HepG2 (cell line): ENCODE measurements around the gene ILKAP. TPM values are rescaled to one million over a fixed set of nuclear protein-coding genes. Genes with fewer than 3 reads are reported as not detected.

Experiments used
- BCL6 ChIP-seq: IDR thresholded peaks from 2 replicates; pipeline ENCODE4 v1.6.1; 2016; ENCODE audit warnings: missing genetic modification reagents, missing compliant biosample characterization
- CEBPG ChIP-seq: IDR thresholded peaks from 2 replicates; pipeline ENCODE4 v1.6.1; 2016
- HNF4A ChIP-seq: sonication (generic); formaldehyde crosslinking; IDR thresholded peaks from 2 replicates; pipeline ENCODE4 v1.4.0; 2020; ENCODE audit warnings: missing genetic modification reagents
- KDM1A ChIP-seq: IDR thresholded peaks from 2 replicates; pipeline ENCODE4 v1.6.1; 2016; ENCODE audit warnings: missing compliant biosample characterization
- LBX2 ChIP-seq: sonication (generic); formaldehyde crosslinking; IDR thresholded peaks from 2 replicates; pipeline ENCODE4 v1.5.0; 2020; ENCODE audit warnings: missing genetic modification reagents, mild to moderate bottlenecking, borderline replicate concordance
- MED8 ChIP-seq: sonication (generic); formaldehyde crosslinking; IDR thresholded peaks from 2 replicates; pipeline ENCODE4 v1.8.1; 2023; ENCODE audit warnings: mild to moderate bottlenecking, missing genetic modification reagents; ENCODE audit not compliant: insufficient replicate concordance
- NFE2 ChIP-seq: sonication (generic); formaldehyde crosslinking; IDR thresholded peaks from 2 replicates; pipeline ENCODE4 v1.4.0; 2020; ENCODE audit warnings: missing genetic modification reagents
- NR2C2 ChIP-seq: sonication (generic); formaldehyde crosslinking; IDR thresholded peaks from 2 replicates; pipeline ENCODE4 v1.4.0; 2020; ENCODE audit warnings: missing genetic modification reagents, mild to moderate bottlenecking, moderate library complexity, borderline replicate concordance
- SYNCRIP ChIP-seq: fragments of 200-400 bp; formaldehyde crosslinking; IDR thresholded peaks from 2 replicates; pipeline ENCODE4 v1.6.1; 2018; ENCODE audit warnings: mild to moderate bottlenecking, low read depth, low read length; ENCODE audit not compliant: insufficient read depth
- TGIF2 ChIP-seq: IDR thresholded peaks from 2 replicates; pipeline ENCODE4 v1.6.1; 2016; ENCODE audit warnings: control low read depth, missing compliant biosample characterization
- ZHX2 ChIP-seq, 2 experiments: sonication (generic) in 1 of 2; formaldehyde crosslinking in 1 of 2; IDR thresholded peaks; 2 replicates each; pipeline versions ENCODE4 v1.6.1 to v1.9.0; 2014 to 2022; ENCODE audit warnings: antibody characterized with exemption in 1 of 2, borderline replicate concordance in 1 of 2, inconsistent platforms in 1 of 2, low read depth in 1 of 2, missing genetic modification reagents in 1 of 2
- ZNF234 ChIP-seq: sonication (generic); formaldehyde crosslinking; conservative IDR thresholded peaks from 2 replicates; pipeline ENCODE4 v1.5.1; 2020; ENCODE audit warnings: mild to moderate bottlenecking, missing genetic modification reagents
- ZNF235 ChIP-seq: sonication (generic); formaldehyde crosslinking; IDR thresholded peaks from 2 replicates; pipeline ENCODE4 v1.8.1; 2023; ENCODE audit warnings: mild to moderate bottlenecking, missing genetic modification reagents, borderline replicate concordance
- ZNF430 ChIP-seq: sonication (generic); formaldehyde crosslinking; IDR thresholded peaks from 2 replicates; pipeline ENCODE4 v1.9.0; 2021; ENCODE audit warnings: mild to moderate bottlenecking, missing genetic modification reagents
- ZNF446 ChIP-seq: sonication (generic); formaldehyde crosslinking; IDR thresholded peaks from 2 replicates; pipeline ENCODE4 v1.5.0; 2020; ENCODE audit warnings: mild to moderate bottlenecking, missing genetic modification reagents
- ZNF567 ChIP-seq: sonication (generic); formaldehyde crosslinking; IDR thresholded peaks from 2 replicates; pipeline ENCODE4 v1.8.1; 2023; ENCODE audit warnings: mild to moderate bottlenecking, missing genetic modification reagents, borderline replicate concordance
- ZNF770 ChIP-seq: sonication (generic); formaldehyde crosslinking; IDR thresholded peaks from 2 replicates; pipeline ENCODE4 v1.5.0; 2020; ENCODE audit warnings: mild to moderate bottlenecking, missing genetic modification reagents
- ZNF879 ChIP-seq: sonication (generic); formaldehyde crosslinking; IDR thresholded peaks from 2 replicates; pipeline ENCODE4 v1.8.1; 2023; ENCODE audit warnings: missing genetic modification reagents
- ZNF891 ChIP-seq: sonication (generic); formaldehyde crosslinking; IDR thresholded peaks from 2 replicates; pipeline ENCODE4 v1.5.0; 2020; ENCODE audit warnings: mild to moderate bottlenecking, missing genetic modification reagents
- polyA plus RNA-seq, 8 experiments: library from polyadenylated mRNA; depleted of rRNA in 3 of 8; stranded (reverse) in 7 of 8; unstranded in 1 of 8; fragments of >200 nt; fragmentation: Illumina TruSeq in 4 of 8; extraction: Trizol in 4 of 8; gene quantifications; 2 replicates each; pipeline versions ENCODE4 v1.2.1 to v1.2.3, GENCODE V29; 2011 to 2016; ENCODE audit warnings: low read depth in 4 of 8, missing spikeins in 1 of 8, mixed read lengths in 1 of 8; ENCODE audit not compliant: insufficient read depth in 1 of 8
- total RNA-seq, 5 experiments: library from RNA; depleted of rRNA; stranded (reverse); fragments of >200 nt; fragmentation: Illumina TruSeq; extraction: Trizol; gene quantifications; 2 replicates each; pipeline ENCODE4 v1.2.3, GENCODE V29; 2016; ENCODE audit warnings: low read depth in 1 of 5
- TF ChIP-seq, protein P1 (sequence below): IDR thresholded peaks from 2 replicates; pipeline ENCODE4 v1.6.1; 2016; ENCODE audit warnings: mild to moderate bottlenecking, missing biosample characterization, missing genetic modification reagents

Gene ILKAP
- total and polyA plus RNA-seq, 2 of the 13 experiments (the other 11 are each of a cell fraction or from before 2014, with no cell fraction given): 29.6 to 33.1 TPM

DNA sequence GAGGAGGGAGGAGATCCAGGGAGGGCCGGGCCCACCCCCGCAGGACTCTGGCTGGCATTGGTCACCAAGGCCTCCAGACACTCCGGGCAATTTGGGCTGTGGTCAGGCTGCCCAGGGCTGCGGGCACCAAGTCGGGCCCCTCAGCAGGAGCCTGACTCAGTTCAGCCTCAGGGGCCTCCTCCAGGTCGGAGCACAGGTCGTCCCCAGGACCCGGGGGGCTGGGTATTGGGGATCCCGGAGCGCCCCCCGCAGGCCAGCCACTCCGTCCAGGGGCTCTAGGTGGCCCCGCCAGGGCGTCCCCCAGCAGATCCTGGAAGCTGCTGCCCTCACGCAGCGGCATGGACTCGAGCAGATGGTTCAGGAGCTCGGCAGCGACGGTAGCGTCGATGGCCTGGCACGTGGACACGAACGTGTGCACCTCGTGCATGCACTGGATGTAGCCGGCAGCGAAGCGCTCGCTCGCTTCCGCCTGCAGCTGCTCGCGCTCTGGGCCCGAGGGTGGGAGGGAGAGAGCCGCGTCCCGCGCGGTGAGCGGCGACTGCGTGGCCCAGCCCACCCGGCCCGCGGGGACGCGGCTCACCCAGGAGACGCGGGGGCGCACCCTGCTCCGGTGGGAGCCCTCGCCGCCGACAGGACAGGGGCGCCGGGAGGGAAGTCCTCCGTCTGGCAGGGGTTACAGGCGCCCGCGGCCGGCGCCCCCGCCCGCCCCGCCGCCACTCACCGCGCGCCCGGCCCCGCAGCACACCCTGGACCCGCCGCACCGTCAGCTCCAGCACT lies 35.5 kb upstream of the ILKAP start (continued):
- TF ChIP-seq ZHX2 (IDR thresholded peaks at IDR 0.05; ENCODE audit: low read depth): peak; percentile 40; the same call in 1 of the 2 replicates
- TF ChIP-seq ZHX2 (CRISPR knock-in tag; IDR thresholded peaks at IDR 0.05; ENCODE audit: borderline replicate concordance): peak; percentile 95; the same call in 1 of the 2 replicates
- TF ChIP-seq ZNF891 (CRISPR knock-in tag): peak; percentile 95
- TF ChIP-seq LBX2 (CRISPR knock-in tag): peak; percentile 99
- no peak; the same call in 1 of the 2 replicates for TF ChIP-seq CEBPG (CRISPR knock-in tag)
- TF ChIP-seq, protein P1, sequence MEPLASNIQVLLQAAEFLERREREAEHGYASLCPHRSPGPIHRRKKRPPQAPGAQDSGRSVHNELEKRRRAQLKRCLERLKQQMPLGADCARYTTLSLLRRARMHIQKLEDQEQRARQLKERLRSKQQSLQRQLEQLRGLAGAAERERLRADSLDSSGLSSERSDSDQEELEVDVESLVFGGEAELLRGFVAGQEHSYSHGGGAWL: peak; percentile 99
- peak; percentile 99 for TF ChIP-seq ZNF879 (CRISPR knock-in tag)
- peak; percentile 70; the same call in 1 of the 2 replicates for TF ChIP-seq KDM1A (CRISPR knock-in tag)
- TF ChIP-seq NFE2 (CRISPR knock-in tag): no peak; the same call in 1 of the 2 replicates
- peak; percentile 86 for TF ChIP-seq MED8
- peak; percentile 31; the same call in 1 of the 2 replicates for TF ChIP-seq HNF4A (CRISPR knock-in tag)
- TF ChIP-seq ZNF235 (CRISPR knock-in tag): peak; percentile 98; the same call in 1 of the 2 replicates
- peak; percentile 98 for TF ChIP-seq ZNF446
- TF ChIP-seq ZNF430 (CRISPR knock-in tag): peak; percentile 63; the same call in 1 of the 2 replicates
- peak; percentile 96; the same call in 1 of the 2 replicates for TF ChIP-seq ZNF234 (CRISPR knock-in tag)
- 0 out of 2 replicates have a peak, but pooled peaks have one; percentile 82 for TF ChIP-seq ZNF567 (CRISPR knock-in tag)
- peak; percentile 82; the same call in 1 of the 2 replicates for TF ChIP-seq TGIF2 (CRISPR knock-in tag)
- no peak; the same call in 1 of the 2 replicates for TF ChIP-seq ZNF770 (CRISPR knock-in tag)
- TF ChIP-seq NR2C2 (CRISPR knock-in tag): no peak
- no peak for TF ChIP-seq SYNCRIP
- peak; percentile 67 for TF ChIP-seq BCL6 (CRISPR knock-in tag)
